ENCODE results near the gene SLC16A1. TPM values are rescaled to one million over a fixed set of nuclear protein-coding genes. Genes with fewer than 3 reads are reported as not detected.

Gene SLC16A1
- total RNA-seq, 1 donor from 2014 or later: 149 TPM

DNA sequence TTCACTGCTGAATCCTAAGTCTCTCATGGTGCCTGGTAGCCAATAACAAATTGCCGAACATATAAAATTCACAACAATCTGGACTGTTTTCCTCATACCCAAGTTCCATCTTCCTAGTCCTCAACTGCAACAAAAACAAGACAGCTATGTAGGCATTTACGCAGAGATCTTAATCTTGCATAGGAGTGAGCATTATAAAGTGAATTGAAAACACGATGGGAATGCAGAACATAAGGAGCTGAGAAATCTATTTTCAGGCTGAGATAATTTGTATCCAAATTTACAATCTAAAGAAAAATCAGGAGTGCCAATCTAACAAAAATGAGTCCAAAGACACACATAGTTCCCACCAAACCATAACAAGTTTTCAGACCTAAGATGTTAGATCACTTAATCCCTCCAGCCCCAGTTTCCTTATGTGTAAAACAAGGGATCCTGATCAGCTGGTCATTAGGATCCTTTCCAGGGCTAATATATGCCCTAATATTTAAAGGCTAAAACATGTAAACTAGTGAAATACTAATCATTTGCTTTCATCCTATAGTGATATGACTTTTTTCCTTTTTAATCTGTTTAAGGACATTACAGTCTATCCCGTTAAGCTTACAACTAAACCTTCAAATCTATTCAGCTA is 1.9 kb downstream of the SLC16A1 start:
- H3K9me3 Mint-ChIP-seq: peaks cover 6% of the 10 kb centered on the region
- H3K9ac ChIP-seq: peak overlapping the region; percentile 11
- DNase-seq (ENCODE audit: low spot score): no peak
- TF ChIP-seq EZH2phosphoT487 (IDR thresholded peaks at IDR 0.05) (no peak), CTCF (IDR thresholded peaks at IDR 0.05) (no peak), EZH2 (IDR thresholded peaks at IDR 0.05) (no peak)
- H2AFZ ChIP-seq (replicated peaks): no peak overlapping the region
- H3K4me3 Mint-ChIP-seq: peak overlapping the region; percentile 98
- peak overlapping the region; percentile 91 for H3K4me2 ChIP-seq
- no peak overlapping the region for H3K27ac ChIP-seq
- H4K20me1 ChIP-seq (ENCODE audit: low read depth): peaks cover 50% of the 10 kb centered on the region
- no peaks in the 10 kb centered on the region for H3K36me3 ChIP-seq
- no peak overlapping the region for H3K27ac Mint-ChIP-seq
- peaks cover 39% of the 10 kb centered on the region for H3K4me1 ChIP-seq
- H3K27me3 Mint-ChIP-seq (ENCODE audit: insufficient read depth, low read depth): peaks cover 4% of the 10 kb centered on the region
- peaks cover 33% of the 10 kb centered on the region for H3K4me1 Mint-ChIP-seq
- no peaks in the 10 kb centered on the region for H3K9me3 ChIP-seq (ENCODE audit: low read depth)
- no peaks in the 10 kb centered on the region for H3K27me3 ChIP-seq
- H3K4me3 ChIP-seq: peak overlapping the region; percentile 69
- peaks cover 43% of the 10 kb centered on the region for H3F3A ChIP-seq (ENCODE audit: low read depth)
- H3K36me3 Mint-ChIP-seq: peaks cover 21% of the 10 kb centered on the region
- peaks cover 91% of the 10 kb centered on the region for H3K79me2 ChIP-seq (ENCODE audit: low read depth)

- Histone ChIP-seq H4K20me1 (ENCODE audit: low read depth) (peaks cover 47% of the 10 kb centered on the region), H3K4me3 (no peak overlapping the region), H3F3A (ENCODE audit: low read depth) (peaks cover 17% of the 10 kb centered on the region), H3K4me2 (no peak overlapping the region), H3K4me1 (peaks cover 32% of the 10 kb centered on the region), H3K9ac (no peak overlapping the region), H3K27ac (no peak overlapping the region), H3K36me3 (no peaks in the 10 kb centered on the region), H3K79me2 (ENCODE audit: low read depth) (peaks cover 100% of the 10 kb centered on the region), H2AFZ (replicated peaks) (no peak overlapping the region), H3K9me3 (ENCODE audit: low read depth) (no peaks in the 10 kb centered on the region), H3K27me3 (no peaks in the 10 kb centered on the region)
- Mint-ChIP-seq H3K4me1 (peaks cover 15% of the 10 kb centered on the region), H3K27ac (no peak overlapping the region), H3K27me3 (ENCODE audit: insufficient read depth, low read depth) (peaks cover 2% of the 10 kb centered on the region), H3K9me3 (peaks cover 8% of the 10 kb centered on the region), H3K4me3 (no peak overlapping the region), H3K36me3 (peaks cover 30% of the 10 kb centered on the region)
- TF ChIP-seq CTCF (IDR thresholded peaks at IDR 0.05): no peak
- TF ChIP-seq EZH2phosphoT487 (IDR thresholded peaks at IDR 0.05): no peak
- no peak for TF ChIP-seq EZH2 (IDR thresholded peaks at IDR 0.05)
- DNase-seq (ENCODE audit: low spot score): no peak
Measured at GRCh38 chr1:112950426-112950825, 5.6 kb downstream of the SLC16A1 start.

- H3K4me1 ChIP-seq: peaks cover 10% of the 10 kb centered on the region
- H3F3A ChIP-seq (ENCODE audit: low read depth): peaks cover 3% of the 10 kb centered on the region
- H3K27ac ChIP-seq: no peak overlapping the region
- H4K20me1 ChIP-seq (ENCODE audit: low read depth): peaks cover 17% of the 10 kb centered on the region
- H3K4me3 ChIP-seq: no peak overlapping the region
- H3K27me3 ChIP-seq: no peaks in the 10 kb centered on the region
- peaks cover 100% of the 10 kb centered on the region for H3K79me2 ChIP-seq (ENCODE audit: low read depth)
- peaks cover 9% of the 10 kb centered on the region for H3K9me3 Mint-ChIP-seq
- H3K27me3 Mint-ChIP-seq (ENCODE audit: insufficient read depth, low read depth): no peaks in the 10 kb centered on the region
- no peak for DNase-seq (ENCODE audit: low spot score)
- H3K27ac Mint-ChIP-seq: no peak overlapping the region
- H3K4me3 Mint-ChIP-seq: no peak overlapping the region
- no peaks in the 10 kb centered on the region for H3K9me3 ChIP-seq (ENCODE audit: low read depth)
- H3K36me3 Mint-ChIP-seq: peaks cover 26% of the 10 kb centered on the region
- H3K36me3 ChIP-seq: no peaks in the 10 kb centered on the region
- no peak overlapping the region for H2AFZ ChIP-seq (replicated peaks)
- no peak overlapping the region for H3K4me2 ChIP-seq
- TF ChIP-seq EZH2phosphoT487 (IDR thresholded peaks at IDR 0.05): no peak
- no peak overlapping the region for H3K9ac ChIP-seq
- H3K4me1 Mint-ChIP-seq: no peaks in the 10 kb centered on the region
Measured at GRCh38 chr1:112946683-112947082, 9.3 kb downstream of the SLC16A1 start.

GRCh38 chr1:112939810-112940209 is 16.2 kb downstream of the SLC16A1 start:
- DNase-seq (ENCODE audit: low spot score): no peak
- Histone ChIP-seq H3K9me3 (ENCODE audit: low read depth) (no peaks in the 10 kb centered on the region), H3K27me3 (no peaks in the 10 kb centered on the region), H3F3A (ENCODE audit: low read depth) (peaks cover 23% of the 10 kb centered on the region), H3K4me2 (no peak overlapping the region), H3K79me2 (ENCODE audit: low read depth) (peaks cover 100% of the 10 kb centered on the region), H3K4me1 (peaks cover 34% of the 10 kb centered on the region), H2AFZ (replicated peaks) (no peak overlapping the region), H3K36me3 (no peaks in the 10 kb centered on the region), H3K27ac (peak overlapping the region; percentile 10), H3K9ac (no peak overlapping the region), H4K20me1 (ENCODE audit: low read depth) (peaks cover 14% of the 10 kb centered on the region), H3K4me3 (no peak overlapping the region)
- peaks cover 2% of the 10 kb centered on the region for H3K27me3 Mint-ChIP-seq (ENCODE audit: insufficient read depth, low read depth)
- peaks cover 4% of the 10 kb centered on the region for H3K9me3 Mint-ChIP-seq
- peaks cover 23% of the 10 kb centered on the region for H3K4me1 Mint-ChIP-seq
- no peak overlapping the region for H3K27ac Mint-ChIP-seq
- no peak overlapping the region for H3K4me3 Mint-ChIP-seq
- TF ChIP-seq CTCF (IDR thresholded peaks at IDR 0.05) (no peak), EZH2 (IDR thresholded peaks at IDR 0.05) (no peak), EZH2phosphoT487 (IDR thresholded peaks at IDR 0.05) (no peak)
- H3K36me3 Mint-ChIP-seq: peaks cover 16% of the 10 kb centered on the region
